OCI-LY3 (cell line): ENCODE results near the gene LIX1L.
A peak's percentile ranks its signal among the peaks of the same experiment; 100 is the strongest.

Experiments used
- H2AFZ ChIP-seq: fragments of 200-600, 300-600 bp; shearing (Covaris generic); 2 replicates; pipeline ENCODE4 v1.6.0; 2014; ENCODE audit warnings: antibody characterized with exemption, low read depth, low read length
- H3K27ac ChIP-seq: fragments of 200-600, 300-600 bp; sonication (generic); 2 replicates; pipeline ENCODE4 v1.5.1; 2014; ENCODE audit warnings: mild to moderate bottlenecking, low read length, moderate library complexity, mixed read lengths
- H3K27me3 ChIP-seq: fragments of 200-600, 300-600 bp; sonication (generic); 2 replicates; pipeline ENCODE4 v1.6.1; 2014; ENCODE audit warnings: low read depth, low read length, mixed read lengths
- H3K36me3 ChIP-seq: fragments of 200-600, 300-600 bp; sonication (generic); replicated peaks from 2 replicates; pipeline ENCODE3; 2014; ENCODE audit warnings: low read depth, low read length, mixed read lengths
- H3K4me1 ChIP-seq: fragments of 300-600, 200-600 bp; sonication (generic); 2 replicates; pipeline ENCODE4 v1.6.1; 2014; ENCODE audit warnings: low read length, mixed read lengths
- H3K4me2 ChIP-seq: fragments of 200-600, 300-600 bp; sonication (generic); 2 replicates; pipeline ENCODE4 v1.6.1; 2014; ENCODE audit warnings: low read length, mixed read lengths
- H3K4me3 ChIP-seq: fragments of 300-600, 200-600 bp; sonication (generic); 2 replicates; pipeline ENCODE4 v1.5.1; 2014; ENCODE audit warnings: antibody characterized with exemption, mild to moderate bottlenecking, low read length, moderate library complexity
- H3K79me2 ChIP-seq: fragments of 300-600, 200-600 bp; shearing (Covaris generic); 2 replicates; pipeline ENCODE4 v1.6.1; 2014; ENCODE audit warnings: mild to moderate bottlenecking, low read length, mixed read lengths
- H3K9ac ChIP-seq: fragments of 300-600, 200-600 bp; shearing (Covaris generic); 2 replicates; pipeline ENCODE4 v1.6.0; 2014; ENCODE audit warnings: mild to moderate bottlenecking, low read length, moderate library complexity
- H3K9me3 ChIP-seq: fragments of 200-600, 300-600 bp; shearing (Covaris generic); 2 replicates; pipeline ENCODE4 v1.6.1; 2014; ENCODE audit warnings: low read length, mixed read lengths; ENCODE audit not compliant: insufficient read depth
- H4K20me1 ChIP-seq: fragments of 200-600, 300-600 bp; sonication (generic); 2 replicates; pipeline ENCODE4 v1.6.1; 2016; ENCODE audit warnings: low read length, mixed read lengths; ENCODE audit not compliant: insufficient read depth
- CTCF ChIP-seq: fragments of 200-600, 300-600 bp; sonication (generic); IDR thresholded peaks from 2 replicates; pipeline ENCODE4 v1.5.1; 2014; ENCODE audit warnings: antibody characterized with exemption, low read length, low read depth
- EZH2phosphoT487 ChIP-seq: fragments of 200-600 bp; shearing (Covaris generic); IDR thresholded peaks from 2 replicates; pipeline ENCODE4 v1.6.1; 2018; ENCODE audit warnings: antibody characterized with exemption, mixed run types, low read depth

The LIX1L gene

GRCh38 chr1:145997016-145997717 is 39.4 kb upstream of the LIX1L start:
- Histone ChIP-seq H3K27ac (peak overlapping the region; percentile 68), H3K79me2 (peaks cover 21% of the 10 kb centered on the region), H3K4me2 (peak overlapping the region; percentile 90)

GRCh38 chr1:145996433-145997015 is 38.7 kb upstream of the LIX1L start, which contains the start of gene TXNIP:
Gene TXNIP (minus strand): TSS chr1:145996579. CDS start chr1:145996266, 313 bp downstream.
- H3K9ac ChIP-seq = peak within 1 kb of the TSS; percentile 98
- H3K4me3 ChIP-seq = peak within 1 kb of the TSS; percentile 90
- peaks cover 46% of the 10 kb centered on the region for H3K36me3 ChIP-seq
- no peak for TF ChIP-seq EZH2phosphoT487
- H3K27me3 ChIP-seq = no peaks in the 10 kb centered on the region
- H4K20me1 ChIP-seq = peaks cover 41% of the 10 kb centered on the region
- H3K79me2 ChIP-seq = peaks cover 21% of the 10 kb centered on the region
- peak within 1 kb of the TSS; percentile 41; the same call in 1 of the 2 replicates for H2AFZ ChIP-seq
- H3K4me2 ChIP-seq = peak within 1 kb of the TSS; percentile 90
- H3K9me3 ChIP-seq = no peaks in the 10 kb centered on the region
- peak within 1 kb of the TSS; percentile 68 for H3K27ac ChIP-seq
- H3K4me1 ChIP-seq = peaks cover 26% of the 10 kb centered on the region

More at GRCh38 chr1:145997016-145997717, 39.4 kb upstream of the LIX1L start:
- no peaks in the 10 kb centered on the region for H3K27me3 ChIP-seq
- peak overlapping the region; percentile 95 for H3K9ac ChIP-seq
- no peak for TF ChIP-seq EZH2phosphoT487
- no peak for TF ChIP-seq CTCF
- H3K36me3 ChIP-seq = peaks cover 40% of the 10 kb centered on the region
- peaks cover 29% of the 10 kb centered on the region for H3K4me1 ChIP-seq
- peaks cover 35% of the 10 kb centered on the region for H4K20me1 ChIP-seq
- peak overlapping the region; percentile 41; the same call in 1 of the 2 replicates for H2AFZ ChIP-seq
- no peaks in the 10 kb centered on the region for H3K9me3 ChIP-seq
- H3K4me3 ChIP-seq = peak overlapping the region; percentile 90

GRCh38 chr1:145995964-145996432 is 38.2 kb upstream of the LIX1L start:
- no peaks in the 10 kb centered on the region for H3K27me3 ChIP-seq
- peaks cover 22% of the 10 kb centered on the region for H3K4me1 ChIP-seq
- peaks cover 46% of the 10 kb centered on the region for H3K36me3 ChIP-seq
- peak overlapping the region; percentile 59 for H3K27ac ChIP-seq
- no peak for TF ChIP-seq CTCF
- peak overlapping the region; percentile 90 for H3K4me2 ChIP-seq
- no peaks in the 10 kb centered on the region for H3K9me3 ChIP-seq
- H2AFZ ChIP-seq = no peak overlapping the region
- H3K9ac ChIP-seq = peak overlapping the region; percentile 98
- H3K79me2 ChIP-seq = peaks cover 21% of the 10 kb centered on the region
- peak overlapping the region; percentile 90 for H3K4me3 ChIP-seq
- peaks cover 41% of the 10 kb centered on the region for H4K20me1 ChIP-seq

GRCh38 chr1:145995148-145995881 is 37.5 kb upstream of the LIX1L start:
- no peak overlapping the region for H2AFZ ChIP-seq
- H4K20me1 ChIP-seq = peaks cover 41% of the 10 kb centered on the region
- H3K36me3 ChIP-seq = peaks cover 46% of the 10 kb centered on the region
- H3K9ac ChIP-seq = peak overlapping the region; percentile 98
- no peaks in the 10 kb centered on the region for H3K27me3 ChIP-seq
- TF ChIP-seq CTCF (no peak), EZH2phosphoT487 (no peak)
- H3K4me3 ChIP-seq = peak overlapping the region; percentile 90
- H3K9me3 ChIP-seq = no peaks in the 10 kb centered on the region
- peak overlapping the region; percentile 59 for H3K27ac ChIP-seq
- H3K4me1 ChIP-seq = peaks cover 22% of the 10 kb centered on the region
- peaks cover 21% of the 10 kb centered on the region for H3K79me2 ChIP-seq
- H3K4me2 ChIP-seq = peak overlapping the region; percentile 90
